ENCODE measurements around the gene BCL2L12.

- TF ChIP-seq POLR2AphosphoS5 (IDR thresholded peaks at IDR 0.05; ENCODE audit: low read depth, low read length) = no peak
- no peak for TF ChIP-seq MXI1 (IDR thresholded peaks at IDR 0.05; ENCODE audit: low read depth, low read length)
- TF ChIP-seq CTCF (IDR thresholded peaks at IDR 0.05) = no peak
- no peak for TF ChIP-seq NFIC (IDR thresholded peaks at IDR 0.05; ENCODE audit: borderline replicate concordance)
- TF ChIP-seq REST (IDR thresholded peaks at IDR 0.05; ENCODE audit: low read depth, low read length) = no peak
- no peak for TF ChIP-seq YY1 (IDR thresholded peaks at IDR 0.05; ENCODE audit: low read depth)
- TF ChIP-seq JUND (IDR thresholded peaks at IDR 0.05) = no peak
- TF ChIP-seq TCF12 (IDR thresholded peaks at IDR 0.05) = no peak
- no peak for TF ChIP-seq USF2 (IDR thresholded peaks at IDR 0.05; ENCODE audit: borderline replicate concordance, low read depth, low read length)
- no peak for TF ChIP-seq SIN3A (IDR thresholded peaks at IDR 0.05; ENCODE audit: borderline replicate concordance, low read depth, low read length)
- no peak for TF ChIP-seq FOSL2 (IDR thresholded peaks at IDR 0.05; ENCODE audit: borderline replicate concordance, low read depth)
- no peak for TF ChIP-seq NRF1 (IDR thresholded peaks at IDR 0.05; ENCODE audit: low read depth, low read length)
- TF ChIP-seq SMC3 (IDR thresholded peaks at IDR 0.05; ENCODE audit: low read depth, low read length) = no peak
- no peak for TF ChIP-seq EP300 (IDR thresholded peaks at IDR 0.05; ENCODE audit: borderline replicate concordance in 1 of 2, low read depth in 1 of 2, low read length in 1 of 2)
Measured at GRCh38 chr19:49651820-49652550, 13.7 kb upstream of the BCL2L12 start.
